GM12878 (cell line): Measurements from ENCODE around the gene SPDYE3. TPM values are rescaled to one million over a fixed set of nuclear protein-coding genes. Genes with fewer than 3 reads are reported as not detected.
A peak's percentile ranks its signal among the peaks of the same experiment; 100 is the strongest.
"Not testable (repeated sequence)": the region's sequence is repeated elsewhere in the genome, so short reads cannot be mapped to it uniquely, and the experiment has no call there.

ENCODE experiments used
- ATAC-seq: fragments of 200-7000 bp; cut with Tn5 transposase; 3 replicates; pipeline ENCODE4 v1.9.1; 2020; ENCODE audit warnings: mild to moderate bottlenecking, moderate library complexity
- BruUV-seq: library from RNA; stranded (reverse); fragments of 400-500 nt; replicated peaks from 2 replicates; lab custom pipeline; 2021; lab: Mats Ljungman, UMichigan
- CTCF ChIA-PET: fragments of 300-600 bp; sonication (Branson Sonifier 250); formaldehyde crosslinking; extraction: SDS; loops from one replicate; lab custom pipeline; 2021; ENCODE audit warnings: inconsistent platforms; lab: Yijun Ruan, JAX
- POLR2A ChIA-PET: fragments of 350-600 bp; formaldehyde crosslinking; extraction: SDS; loops from one replicate; lab custom pipeline; 2021; ENCODE audit warnings: inconsistent platforms; lab: Charles Lee
- RAD21 ChIA-PET: fragments of 300-600 bp; sonication (Branson Sonifier 250); formaldehyde crosslinking; loops from one replicate; lab custom pipeline; 2023; ENCODE audit warnings: antibody characterized with exemption; ENCODE audit not compliant: unreplicated experiment; lab: Charles Lee
- SMC1A ChIA-PET: fragments of 300-600 bp; sonication (Branson Sonifier 250); formaldehyde crosslinking; loops from one replicate; lab custom pipeline; 2023; ENCODE audit not compliant: unreplicated experiment, uncharacterized antibody; lab: Charles Lee
- DNase-seq: peaks from one replicate; pipeline ENCODE4 v3.0.0-alpha.2; 2011; ENCODE audit warnings: low read depth, low spot score
- FAIRE-seq: peaks from 3 replicates; lab custom pipeline; 2011; peaks lifted over from hg19 to GRCh38; lab: Jason Lieb, UNC
- H2AFZ ChIP-seq: 2 replicates; pipeline ENCODE4 v1.6.0; 2011; ENCODE audit warnings: low read depth, low read length, control low read depth; ENCODE audit not compliant: control insufficient read depth
- H3K27ac ChIP-seq: 2 replicates; pipeline ENCODE4 v1.5.1; 2011; ENCODE audit warnings: control low read depth; ENCODE audit not compliant: control insufficient read depth, insufficient read depth
- H3K27me3 ChIP-seq, 2 experiments: replicated peaks in 1 of 2; 2 replicates each; pipeline versions ENCODE4 v1.6.0 to v1.6.1; 2011; ENCODE audit warnings: low read length in 1 of 2; ENCODE audit not compliant: control insufficient read depth in 2 of 2, insufficient read depth in 2 of 2
- H3K36me3 ChIP-seq, 2 experiments: 2 replicates each; pipeline ENCODE4 v1.5.1; 2011; ENCODE audit warnings: low read length in 1 of 2; ENCODE audit not compliant: control insufficient read depth in 2 of 2, insufficient read depth in 2 of 2
- H3K4me1 ChIP-seq: 2 replicates; pipeline ENCODE4 v1.6.1; 2011; ENCODE audit warnings: mild to moderate bottlenecking, low read length, moderate library complexity, mixed read lengths; ENCODE audit not compliant: control insufficient read depth, insufficient read depth
- H3K4me2 ChIP-seq: 2 replicates; pipeline ENCODE4 v1.6.0; 2011; ENCODE audit warnings: control low read depth; ENCODE audit not compliant: control insufficient read depth, insufficient read depth
- H3K4me3 ChIP-seq: fragments of 200-600 bp; sonication (generic); 2 replicates; pipeline ENCODE4 v1.5.1; 2016
- H3K79me2 ChIP-seq: 2 replicates; pipeline ENCODE4 v1.6.0; 2011; ENCODE audit warnings: low read length; ENCODE audit not compliant: control insufficient read depth, insufficient read depth
- H3K9ac ChIP-seq: 2 replicates; pipeline ENCODE4 v1.8.0; 2011; ENCODE audit warnings: low read length, control low read depth, mixed read lengths; ENCODE audit not compliant: control insufficient read depth, insufficient read depth
- H3K9me3 ChIP-seq: replicated peaks from 3 replicates; pipeline ENCODE4 v1.5.1; 2011; ENCODE audit warnings: mild to moderate bottlenecking, low read length; ENCODE audit not compliant: control insufficient read depth, insufficient read depth
- H4K20me1 ChIP-seq: 2 replicates; pipeline ENCODE4 v1.6.0; 2011; ENCODE audit not compliant: control insufficient read depth, insufficient read depth
- BHLHE40 ChIP-seq, 2 experiments: fragments of 450-650 bp in 1 of 2; IDR thresholded peaks; 2 replicates each; pipeline ENCODE4 v1.6.1; 2011 to 2017; ENCODE audit warnings: low read depth in 2 of 2, borderline replicate concordance in 1 of 2, improper control_type of control experiment in 1 of 2, low read length in 1 of 2, mild to moderate bottlenecking in 1 of 2
- IKZF2 ChIP-seq, 2 experiments: fragments of 450-650 bp; IDR thresholded peaks; 2 replicates each; pipeline ENCODE4 v1.6.1; 2017; ENCODE audit warnings: mild to moderate bottlenecking in 2 of 2, moderate library complexity in 2 of 2
- IRF5 ChIP-seq: fragments of 450-650 bp; IDR thresholded peaks from 2 replicates; pipeline ENCODE4 v1.6.1; 2017; ENCODE audit warnings: borderline replicate concordance
- JUNB ChIP-seq: IDR thresholded peaks from 2 replicates; pipeline ENCODE4 v1.6.1; 2016; ENCODE audit warnings: antibody characterized with exemption, mild to moderate bottlenecking
- LARP7 ChIP-seq: fragments of 450-650 bp; IDR thresholded peaks from 2 replicates; pipeline ENCODE4 v1.6.1; 2017; ENCODE audit warnings: mild to moderate bottlenecking
- PKNOX1 ChIP-seq: fragments of 450-650 bp; IDR thresholded peaks from 2 replicates; pipeline ENCODE4 v1.6.1; 2016; ENCODE audit warnings: mild to moderate bottlenecking
- RAD21 ChIP-seq: IDR thresholded peaks from 2 replicates; pipeline ENCODE4 v1.6.1; 2011; ENCODE audit warnings: mild to moderate bottlenecking, low read depth, low read length, moderate library complexity; ENCODE audit not compliant: insufficient read depth
- YBX1 ChIP-seq: fragments of 450-650 bp; IDR thresholded peaks from 2 replicates; pipeline ENCODE4 v1.6.1; 2016; ENCODE audit warnings: antibody characterized with exemption
- YY1 ChIP-seq: IDR thresholded peaks from 2 replicates; pipeline ENCODE4 v1.6.1; 2011; ENCODE audit warnings: low read depth, mild to moderate bottlenecking, low read length
- ZNF24 ChIP-seq: fragments of 450-650 bp; IDR thresholded peaks from 2 replicates; pipeline ENCODE4 v1.6.1; 2017; ENCODE audit warnings: antibody characterized with exemption, mild to moderate bottlenecking
- ZZZ3 ChIP-seq: IDR thresholded peaks from 2 replicates; pipeline ENCODE4 v1.6.1; 2011; ENCODE audit warnings: low read depth; ENCODE audit not compliant: control insufficient read depth, insufficient read length
- WGBS: methylation state at CpG from one replicate; pipeline ENCODE4 v1.1.6; 2016; ENCODE audit warnings: low lambda C conversion rate; ENCODE audit not compliant: insufficient replicate concordance, insufficient coverage; ENCODE audit errors: missing lambda C conversion rate; 5-methylcytosine and 5-hydroxymethylcytosine counted together
- in situ Hi-C: fragments of 300-500 bp; cut with MboI; formaldehyde crosslinking; loops from 9 replicates; pipeline ENCODE4 v1.14.3; 2018; ENCODE audit warnings: mixed read lengths
- intact Hi-C: fragments of 100-400 bp; cut with micrococcal nuclease; formaldehyde crosslinking; loops from one replicate; pipeline ENCODE4 v1.14.2; 2022; ENCODE audit not compliant: unreplicated experiment
- polyA plus RNA-seq, 11 experiments: library from polyadenylated mRNA; depleted of rRNA in 4 of 11; unstranded in 6 of 11; stranded (reverse) in 5 of 11; fragments of >200 nt; fragmentation: Nextera tagmentation in 4 of 11; fragmentation: Illumina TruSeq in 1 of 11; extraction: Ambion mirVana in 4 of 11; extraction: Trizol in 1 of 11; gene quantifications; 1 replicate in 1 of 11; 2 replicates in 10 of 11; pipeline versions ENCODE4 v1.2.1 to v1.2.3, GENCODE V29; 2011 to 2016; ENCODE audit warnings: inconsistent platforms in 2 of 11, missing spikeins in 2 of 11, low read depth in 1 of 11
- total RNA-seq, 4 experiments: library from RNA; depleted of rRNA in 3 of 4; stranded (reverse); fragments of >200 nt in 3 of 4; fragmentation: Illumina TruSeq in 1 of 4; extraction: Trizol in 1 of 4; gene quantifications; 2 replicates each; pipeline versions ENCODE4 v1.2.1 to v1.2.3, GENCODE V29; 2013 to 2021

SPDYE3 gene
- total and polyA plus RNA-seq, 10 of the 15 experiments (the other 5 are each of a cell fraction or from before 2014, with no cell fraction given): 0.03 to 9.4 (median 1.4) TPM; not detected in 4

DNA sequence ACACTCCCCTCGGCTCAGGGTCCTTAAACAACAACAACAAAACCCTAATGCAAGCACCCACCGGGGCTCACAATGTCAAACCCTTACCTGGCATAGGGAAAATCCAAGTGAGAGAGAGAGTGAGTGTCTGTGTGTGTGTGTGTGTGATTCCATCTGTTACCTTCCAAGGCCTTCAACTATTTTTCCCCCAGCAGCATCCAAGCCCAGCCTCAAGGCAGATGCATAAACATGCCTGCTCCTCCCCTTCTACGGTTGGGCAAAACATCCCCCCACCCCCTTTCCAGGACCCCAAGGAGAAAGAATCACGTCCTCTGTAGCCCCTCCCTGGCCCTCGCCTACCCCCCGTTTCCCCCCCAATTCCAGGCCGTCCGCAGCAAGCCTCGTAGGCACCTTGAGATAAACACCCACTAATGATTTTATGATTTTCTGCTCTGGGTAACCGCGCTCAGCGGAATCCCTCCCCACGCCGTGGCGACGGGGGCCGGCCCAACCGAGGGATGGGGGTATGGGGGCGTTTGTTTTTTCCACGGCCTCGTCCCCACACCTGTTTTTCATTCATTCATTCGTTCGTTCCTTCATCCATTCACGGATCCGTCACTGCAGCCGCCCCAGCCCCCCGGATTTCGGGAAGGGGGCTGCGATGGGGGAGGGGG lies 36.4 kb upstream of the SPDYE3 start:
- TF ChIP-seq ZNF24: peak; percentile 79
- TF ChIP-seq, all 136 proteins: peak for 1; not testable (repeated sequence) for 135
- intact Hi-C loops, FAIRE-seq, H3K4me3 ChIP-seq, H3K27me3 ChIP-seq, H3K36me3 ChIP-seq, H3K4me1 ChIP-seq, in situ Hi-C loops, BruUV-seq, H3K27ac ChIP-seq, H4K20me1 ChIP-seq, DNase-seq, H2AFZ ChIP-seq, H3K79me2 ChIP-seq, H3K9ac ChIP-seq, H3K9me3 ChIP-seq: not testable (repeated sequence)
- ChIA-PET SMC1A (interaction anchor here (1.5 kb wide), 1 partner anchor 24 kb away, joined by 3 read pairs; no protein-coding TSS in a partner anchor), RAD21 (interaction anchor here (1.4 to 1.8 kb wide), 2 partner anchors 54 to 104 kb away, joined by 3 to 6 read pairs; no protein-coding TSS in a partner anchor), CTCF (interaction anchor here (0.6 to 2.1 kb wide), 2 partner anchors 27 to 49 kb away, joined by 3 to 5 read pairs; no protein-coding TSS in a partner anchor), POLR2A (interaction anchor here (1.4 kb wide), 1 partner anchor 49 kb away, joined by 4 read pairs; no protein-coding TSS in a partner anchor)
- 18% methylated on average over 16 of the region's 29 CpGs for WGBS
- 0 out of 2 replicates have a peak overlapping the region, but pooled peaks have one; percentile 2 for H3K4me2 ChIP-seq
- peak; percentile 4; the same call in 2 of the 3 replicates for ATAC-seq

GRCh38 chr7:100271716-100272537 lies 35.6 kb upstream of the SPDYE3 start:
- WGBS: 4% methylated on average over 56 of the region's 101 CpGs
- H2AFZ ChIP-seq: peak overlapping the region; percentile 72
- no peaks in the 10 kb centered on the region for H3K9me3 ChIP-seq
- H3K27ac ChIP-seq: no peak overlapping the region
- in situ Hi-C loops: no loop called here
- no TSS peak for BruUV-seq
- no peaks in the 10 kb centered on the region for H4K20me1 ChIP-seq
- SMC1A ChIA-PET: interaction anchor here (0.7 to 1.0 kb wide), 3 partner anchors 97 to 139 kb away, joined by 3 read pairs; no protein-coding TSS in a partner anchor
- intact Hi-C loops: no loop called here
- H3K79me2 ChIP-seq: no peaks in the 10 kb centered on the region
- H3K4me2 ChIP-seq: peak overlapping the region; percentile 49
- CTCF ChIA-PET: interaction anchor here (1.0 to 2.1 kb wide), 5 partner anchors 17 to 77 kb away, joined by 3 to 8 read pairs (median 5); no protein-coding TSS in a partner anchor
- POLR2A ChIA-PET: interaction anchor here (1.0 to 1.4 kb wide), 3 partner anchors 50 to 134 kb away, joined by 4 read pairs; no protein-coding TSS in a partner anchor
- 0 out of 2 replicates have a peak, but pooled peaks cover 2% of the 10 kb centered on the region for H3K4me1 ChIP-seq
- ATAC-seq: peak; percentile 91
- FAIRE-seq: no peak
- DNase-seq: peak; percentile 59
- RAD21 ChIA-PET: interaction anchor here (0.7 to 1.8 kb wide), 7 partner anchors 50 to 139 kb away, joined by 3 to 6 read pairs (median 4); no protein-coding TSS in a partner anchor
- H3K4me3 ChIP-seq: peak overlapping the region; percentile 74
- H3K9ac ChIP-seq: peak overlapping the region; percentile 65; the same call in 1 of the 2 replicates
- H3K27me3 ChIP-seq: no peaks in the 10 kb centered on the region
- no peaks in the 10 kb centered on the region for H3K36me3 ChIP-seq
- TF ChIP-seq LARP7: peak; percentile 78; the same call in 1 of the 2 replicates
- TF ChIP-seq BHLHE40 (IDR thresholded peaks at IDR 0.05; ENCODE audit: borderline replicate concordance in 1 of 2, low read depth in 2 of 2, low read length in 1 of 2): peak in 1 of 2 experiments; percentile 69; a peak in 2 of 4 replicates
- 0 out of 2 replicates have a peak, but pooled peaks have one; percentile 24 for TF ChIP-seq RAD21
- no peak for TF ChIP-seq JUNB
- 0 out of 2 replicates have a peak, but pooled peaks have one; percentile 51 for TF ChIP-seq YY1
- peak; percentile 91 for TF ChIP-seq PKNOX1
- no peak for TF ChIP-seq IRF5
- TF ChIP-seq IKZF2 (IDR thresholded peaks at IDR 0.05): peak in 1 of 2 experiments; percentile 33; a peak in 1 of 4 replicates
- no peak for TF ChIP-seq YBX1
- no peak for TF ChIP-seq ZZZ3
